Measurements from ENCODE around the gene ARMC8. TPM values are rescaled to one million over a fixed set of nuclear protein-coding genes. Genes with fewer than 3 reads are reported as not detected.

The ARMC8 gene
- total RNA-seq, 2 donors from 2014 or later, result 82.7 to 189 TPM

DNA sequence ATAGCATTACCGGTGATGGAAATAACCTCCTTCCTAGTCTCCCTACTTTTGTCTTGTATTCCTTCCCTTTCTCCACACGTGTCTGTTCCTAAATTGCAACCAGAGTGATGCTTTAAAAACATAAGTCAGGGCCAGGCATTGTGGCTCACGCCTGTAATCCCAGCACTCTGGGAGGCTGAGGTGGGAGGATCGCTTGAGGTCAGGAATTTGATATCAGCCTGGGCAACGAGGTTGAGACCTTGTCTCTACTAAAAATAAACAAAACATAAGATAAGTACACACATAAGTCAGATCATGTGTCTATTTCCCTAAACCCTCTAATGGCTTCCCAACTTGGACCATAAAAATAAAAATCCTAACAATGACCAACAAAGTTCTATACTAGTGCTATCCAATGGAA is 18.4 kb downstream of the ARMC8 start:
- Histone ChIP-seq H3K4me3 (no peak overlapping the region), H3K4me1 (ENCODE audit: control insufficient read depth in 1 of 2, low read depth in 2 of 2) (peaks cover 13 to 29% of the 10 kb centered on the region in 2 donors), H3K27me3 (replicated peaks; ENCODE audit: insufficient read depth) (no peaks in the 10 kb centered on the region), H3K27ac (no peak overlapping the region), H3K9me3 (no peaks in the 10 kb centered on the region), H3K36me3 (no peaks in the 10 kb centered on the region)
- DNase-seq (ENCODE audit: low spot score) (no peak), ATAC-seq (ENCODE audit: insufficient number of reproducible peaks, low FRiP score, low read depth) (no peak)
- TF ChIP-seq, protein P1, sequence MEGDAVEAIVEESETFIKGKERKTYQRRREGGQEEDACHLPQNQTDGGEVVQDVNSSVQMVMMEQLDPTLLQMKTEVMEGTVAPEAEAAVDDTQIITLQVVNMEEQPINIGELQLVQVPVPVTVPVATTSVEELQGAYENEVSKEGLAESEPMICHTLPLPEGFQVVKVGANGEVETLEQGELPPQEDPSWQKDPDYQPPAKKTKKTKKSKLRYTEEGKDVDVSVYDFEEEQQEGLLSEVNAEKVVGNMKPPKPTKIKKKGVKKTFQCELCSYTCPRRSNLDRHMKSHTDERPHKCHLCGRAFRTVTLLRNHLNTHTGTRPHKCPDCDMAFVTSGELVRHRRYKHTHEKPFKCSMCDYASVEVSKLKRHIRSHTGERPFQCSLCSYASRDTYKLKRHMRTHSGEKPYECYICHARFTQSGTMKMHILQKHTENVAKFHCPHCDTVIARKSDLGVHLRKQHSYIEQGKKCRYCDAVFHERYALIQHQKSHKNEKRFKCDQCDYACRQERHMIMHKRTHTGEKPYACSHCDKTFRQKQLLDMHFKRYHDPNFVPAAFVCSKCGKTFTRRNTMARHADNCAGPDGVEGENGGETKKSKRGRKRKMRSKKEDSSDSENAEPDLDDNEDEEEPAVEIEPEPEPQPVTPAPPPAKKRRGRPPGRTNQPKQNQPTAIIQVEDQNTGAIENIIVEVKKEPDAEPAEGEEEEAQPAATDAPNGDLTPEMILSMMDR (IDR thresholded peaks at IDR 0.05), result no peak

DNA sequence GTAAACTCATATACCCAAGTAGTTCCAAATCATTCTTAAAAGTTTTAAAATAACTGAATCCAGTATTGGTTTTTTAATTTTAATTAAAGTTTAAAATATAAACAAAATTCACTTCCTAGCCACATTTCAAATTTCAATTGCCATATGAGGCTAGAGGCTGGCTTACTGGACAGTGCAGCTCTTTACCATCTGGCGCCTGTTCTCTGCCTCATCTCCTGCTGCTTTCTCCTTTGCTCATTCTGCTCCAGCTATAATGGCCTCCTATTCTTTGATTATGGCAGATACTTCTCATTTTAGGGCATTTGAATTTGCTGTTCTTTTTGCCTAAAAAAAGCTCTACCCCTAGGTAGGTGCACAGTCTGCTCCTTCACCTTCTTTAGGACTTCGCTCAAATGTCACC is 19.1 kb downstream of the ARMC8 start:
- no peak overlapping the region for H3K27ac ChIP-seq
- DNase-seq (ENCODE audit: low spot score) (no peak), ATAC-seq (ENCODE audit: insufficient number of reproducible peaks, low FRiP score, low read depth) (no peak)
- no peaks in the 10 kb centered on the region for H3K36me3 ChIP-seq
- no peaks in the 10 kb centered on the region for H3K9me3 ChIP-seq
- no peaks in the 10 kb centered on the region for H3K27me3 ChIP-seq (replicated peaks; ENCODE audit: insufficient read depth)
- TF ChIP-seq, protein P1 (IDR thresholded peaks at IDR 0.05), result no peak
- H3K4me1 ChIP-seq (ENCODE audit: control insufficient read depth in 1 of 2, low read depth in 2 of 2), result peaks cover 13 to 29% of the 10 kb centered on the region in 2 donors
- no peak overlapping the region for H3K4me3 ChIP-seq

DNA sequence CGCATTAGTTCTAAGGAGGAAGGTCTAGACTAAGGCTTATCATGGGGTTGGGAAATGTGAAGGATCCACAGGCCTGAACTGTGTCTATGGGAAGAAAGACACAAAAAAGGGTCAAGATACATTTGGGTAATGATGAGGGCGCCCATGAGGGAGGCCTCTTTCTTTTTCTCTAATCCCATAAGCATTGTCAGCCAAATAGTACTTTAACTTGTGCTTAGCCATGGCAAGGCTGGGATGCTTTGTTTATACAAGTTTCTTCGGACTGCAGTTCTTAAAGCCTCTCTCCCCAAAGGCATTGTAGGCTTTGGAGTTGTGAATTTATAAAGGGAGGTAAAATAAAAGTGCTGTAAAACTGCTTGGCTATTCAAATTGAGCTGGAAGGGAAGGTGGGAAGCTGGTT is 23.4 kb downstream of the ARMC8 start:
- H3K9me3 ChIP-seq, result no peaks in the 10 kb centered on the region
- H3K27ac ChIP-seq, result no peak overlapping the region
- DNase-seq (ENCODE audit: low spot score), result no peak
- peaks cover 9 to 16% of the 10 kb centered on the region in 2 donors for H3K4me1 ChIP-seq (ENCODE audit: control insufficient read depth in 1 of 2, low read depth in 2 of 2)
- H3K4me3 ChIP-seq, result no peak overlapping the region
- peaks cover 6% of the 10 kb centered on the region for H3K36me3 ChIP-seq
- H3K27me3 ChIP-seq (replicated peaks; ENCODE audit: insufficient read depth), result no peaks in the 10 kb centered on the region
- TF ChIP-seq, protein P1 (IDR thresholded peaks at IDR 0.05), result no peak
- ATAC-seq (ENCODE audit: insufficient number of reproducible peaks, low FRiP score, low read depth), result no peak

DNA sequence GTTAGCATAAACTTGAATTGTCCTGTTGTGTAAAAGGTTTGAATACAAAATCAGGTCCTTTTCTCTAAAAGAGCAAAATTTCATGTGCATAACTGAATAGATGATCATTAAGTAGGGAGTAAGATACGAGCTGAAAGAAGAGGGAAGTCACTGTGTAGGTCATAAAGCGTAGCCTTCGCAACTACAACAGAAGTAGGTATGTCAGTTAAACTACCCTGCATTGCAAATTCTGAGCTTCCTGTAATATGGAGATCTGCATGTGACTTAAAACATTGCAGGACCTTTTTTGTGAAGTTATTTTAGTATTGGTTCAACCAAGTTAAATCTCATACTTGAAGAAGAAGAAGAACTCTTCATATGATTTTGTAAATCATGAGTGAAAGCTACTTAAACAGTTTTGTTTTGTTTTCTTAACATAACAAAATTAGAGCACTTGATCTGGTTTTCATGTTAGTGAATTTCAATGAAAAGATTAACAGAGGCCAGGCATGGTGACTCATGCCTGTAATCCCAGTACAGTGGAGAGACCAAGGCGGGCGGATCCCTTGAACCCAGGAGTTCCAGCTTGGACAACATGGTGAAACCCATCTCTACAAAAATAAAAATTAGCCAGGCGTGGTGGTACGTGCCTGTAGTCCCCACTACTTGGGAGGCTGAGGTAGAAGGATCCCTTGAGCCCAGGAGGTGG is 26.4 kb downstream of the ARMC8 start:
- Histone ChIP-seq H3K9me3 (no peaks in the 10 kb centered on the region), H3K4me1 (ENCODE audit: control insufficient read depth in 1 of 2, low read depth in 2 of 2) (peaks cover 9 to 11% of the 10 kb centered on the region in 2 donors), H3K27me3 (replicated peaks; ENCODE audit: insufficient read depth) (no peaks in the 10 kb centered on the region), H3K4me3 (no peak overlapping the region), H3K27ac (no peak overlapping the region), H3K36me3 (peaks cover 6% of the 10 kb centered on the region)
- ATAC-seq (ENCODE audit: insufficient number of reproducible peaks, low FRiP score, low read depth), result no peak
- TF ChIP-seq, protein P1 (IDR thresholded peaks at IDR 0.05), result no peak
- no peak for DNase-seq (ENCODE audit: low spot score)

DNA sequence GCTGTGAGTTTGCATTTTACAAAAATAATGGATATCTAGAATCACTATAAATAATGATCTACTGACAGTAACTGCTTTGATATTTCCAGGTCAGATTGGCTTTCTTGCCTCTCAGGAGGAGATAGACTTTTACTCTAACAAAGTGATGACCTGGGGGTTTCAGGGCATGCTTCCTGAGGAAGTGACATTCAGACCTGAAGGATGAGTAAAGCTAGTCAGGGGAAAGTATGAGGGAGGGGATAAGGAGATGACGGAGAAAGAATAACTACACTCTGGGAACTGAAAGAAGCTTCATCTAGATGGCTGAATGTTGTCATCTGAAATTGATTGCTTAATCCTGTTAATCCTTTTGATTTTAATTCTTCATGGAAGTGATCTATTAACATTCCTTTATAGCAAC is 32.2 kb downstream of the ARMC8 start:
- ATAC-seq (ENCODE audit: insufficient number of reproducible peaks, low FRiP score, low read depth), result no peak
- H3K4me3 ChIP-seq, result no peak overlapping the region
- H3K27me3 ChIP-seq (replicated peaks; ENCODE audit: insufficient read depth), result no peaks in the 10 kb centered on the region
- peaks cover 14 to 21% of the 10 kb centered on the region in 2 donors for H3K4me1 ChIP-seq (ENCODE audit: control insufficient read depth in 1 of 2, low read depth in 2 of 2)
- no peak for DNase-seq (ENCODE audit: low spot score)
- H3K9me3 ChIP-seq, result no peaks in the 10 kb centered on the region
- no peak overlapping the region for H3K27ac ChIP-seq
- H3K36me3 ChIP-seq, result peaks cover 10% of the 10 kb centered on the region
- TF ChIP-seq, protein P1 (IDR thresholded peaks at IDR 0.05), result no peak

Data from thoracic aorta (tissue), 2 donors.